ENCODE measurements around the gene ZNF536. TPM values are rescaled to one million over a fixed set of nuclear protein-coding genes. Genes with fewer than 3 reads are reported as not detected.
"Not testable (repeated sequence)": the region's sequence is repeated elsewhere in the genome, so short reads cannot be mapped to it uniquely, and the experiment has no call there.

ZNF536 gene
- total RNA-seq, 4 donors from 2014 or later = 1.00 to 7.1 (median 1.8) TPM

DNA sequence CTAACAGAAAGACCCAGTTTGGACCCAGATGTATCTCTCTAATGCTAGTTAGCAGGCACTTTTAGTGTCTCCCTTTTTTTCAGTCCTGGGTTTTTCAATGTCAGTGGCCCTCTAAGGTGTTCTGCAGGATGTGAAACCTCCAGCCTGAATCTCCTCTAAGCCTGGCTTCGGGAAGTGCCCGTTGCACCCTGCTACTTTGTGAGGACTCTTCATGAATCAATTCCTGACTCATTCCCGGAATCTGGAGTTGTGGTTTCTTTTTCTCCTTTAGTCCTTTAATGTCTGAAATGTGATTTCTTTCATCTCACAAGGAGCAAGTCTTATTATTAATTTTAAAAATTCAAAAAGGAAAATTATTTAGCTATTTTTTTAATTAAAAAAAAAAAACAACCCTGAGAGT lies 116.0 kb downstream of the ZNF536 start:
- no peaks in the 10 kb centered on the region for H3K36me3 ChIP-seq
- no peaks in the 10 kb centered on the region for H3K9me3 ChIP-seq
- intact Hi-C loops (cut with DNase I; ENCODE audit: low total_unique reads) (no loop called here), in situ Hi-C loops (cut with MboI; ENCODE audit: low pct_ligation_motif_present in 1 of 4, low pct_unique_long_range_greater_than_20kb in 1 of 4, low sequenced_read_pairs in 3 of 4) (no loop called here)
- no peak overlapping the region for H3K4me3 ChIP-seq
- no peak overlapping the region for H3K27ac ChIP-seq
- WGBS, 2 donors (ENCODE audit: low coverage in 1 of 2) = 49 to 65% methylated on average over 3 of the region's 3 CpGs
- no peak for DNase-seq
- TF ChIP-seq EP300 (IDR thresholded peaks at IDR 0.05; ENCODE audit: low read depth) (no peak), POLR2A (IDR thresholded peaks at IDR 0.05) (no peak), POLR2AphosphoS5 (IDR thresholded peaks at IDR 0.05) (no peak)
- TF ChIP-seq, protein P1, sequence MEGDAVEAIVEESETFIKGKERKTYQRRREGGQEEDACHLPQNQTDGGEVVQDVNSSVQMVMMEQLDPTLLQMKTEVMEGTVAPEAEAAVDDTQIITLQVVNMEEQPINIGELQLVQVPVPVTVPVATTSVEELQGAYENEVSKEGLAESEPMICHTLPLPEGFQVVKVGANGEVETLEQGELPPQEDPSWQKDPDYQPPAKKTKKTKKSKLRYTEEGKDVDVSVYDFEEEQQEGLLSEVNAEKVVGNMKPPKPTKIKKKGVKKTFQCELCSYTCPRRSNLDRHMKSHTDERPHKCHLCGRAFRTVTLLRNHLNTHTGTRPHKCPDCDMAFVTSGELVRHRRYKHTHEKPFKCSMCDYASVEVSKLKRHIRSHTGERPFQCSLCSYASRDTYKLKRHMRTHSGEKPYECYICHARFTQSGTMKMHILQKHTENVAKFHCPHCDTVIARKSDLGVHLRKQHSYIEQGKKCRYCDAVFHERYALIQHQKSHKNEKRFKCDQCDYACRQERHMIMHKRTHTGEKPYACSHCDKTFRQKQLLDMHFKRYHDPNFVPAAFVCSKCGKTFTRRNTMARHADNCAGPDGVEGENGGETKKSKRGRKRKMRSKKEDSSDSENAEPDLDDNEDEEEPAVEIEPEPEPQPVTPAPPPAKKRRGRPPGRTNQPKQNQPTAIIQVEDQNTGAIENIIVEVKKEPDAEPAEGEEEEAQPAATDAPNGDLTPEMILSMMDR (IDR thresholded peaks at IDR 0.05) = no peak
- H3K27me3 ChIP-seq = no peaks in the 10 kb centered on the region
- H3K4me1 ChIP-seq = no peaks in the 10 kb centered on the region

DNA sequence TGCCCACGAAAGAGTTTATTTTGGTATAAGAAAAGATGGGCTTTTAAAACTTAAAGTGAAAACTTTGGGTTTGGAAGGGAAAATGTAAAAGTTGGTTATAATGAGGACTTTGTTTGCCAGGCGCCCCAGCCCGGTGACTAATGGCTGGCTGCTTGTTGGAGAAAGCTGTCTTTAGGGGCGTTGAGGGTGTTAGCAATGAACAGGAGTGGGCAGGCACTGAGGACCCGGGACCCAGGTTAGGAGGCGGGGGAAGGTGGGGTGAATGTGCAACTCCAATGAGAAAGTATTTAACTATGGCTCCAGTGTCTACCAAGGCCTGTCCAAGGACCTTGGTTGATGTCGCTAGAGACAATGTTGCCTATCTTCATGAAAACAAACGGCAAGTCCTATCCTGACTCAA lies 118.6 kb downstream of the ZNF536 start:
- in situ Hi-C loops (cut with MboI; ENCODE audit: low pct_ligation_motif_present in 1 of 4, low pct_unique_long_range_greater_than_20kb in 1 of 4, low sequenced_read_pairs in 3 of 4) = no loop called here
- intact Hi-C loops (cut with DNase I; ENCODE audit: low total_unique reads) = no loop called here
- no peaks in the 10 kb centered on the region for H3K36me3 ChIP-seq
- no peak for DNase-seq
- no peak overlapping the region for H3K27ac ChIP-seq
- 86% methylated on average over 8 of the region's 8 CpGs; no CpG with 5 or more reads in 1 of the 2 donors for WGBS, 2 donors (ENCODE audit: low coverage in 1 of 2)
- H3K27me3 ChIP-seq = no peaks in the 10 kb centered on the region
- no peaks in the 10 kb centered on the region for H3K9me3 ChIP-seq
- H3K4me3 ChIP-seq = no peak overlapping the region
- no peak for TF ChIP-seq EP300 (IDR thresholded peaks at IDR 0.05; ENCODE audit: low read depth)
- TF ChIP-seq POLR2A (IDR thresholded peaks at IDR 0.05) = no peak
- TF ChIP-seq, protein P1 (IDR thresholded peaks at IDR 0.05) = no peak
- TF ChIP-seq POLR2AphosphoS5 (IDR thresholded peaks at IDR 0.05) = no peak
- no peaks in the 10 kb centered on the region for H3K4me1 ChIP-seq

GRCh38 chr19:30492586-30493270 lies 120.5 kb downstream of the ZNF536 start:
- WGBS, 2 donors (ENCODE audit: low coverage in 1 of 2) = 51 to 57% methylated on average over 9 to 11 of the region's 11 CpGs
- Histone ChIP-seq H3K9me3 (no peaks in the 10 kb centered on the region), H3K27ac (no peak overlapping the region), H3K4me3 (no peak overlapping the region), H3K27me3 (no peaks in the 10 kb centered on the region), H3K36me3 (no peaks in the 10 kb centered on the region), H3K4me1 (no peaks in the 10 kb centered on the region)
- in situ Hi-C loops (cut with MboI; ENCODE audit: low pct_ligation_motif_present in 1 of 4, low pct_unique_long_range_greater_than_20kb in 1 of 4, low sequenced_read_pairs in 3 of 4) = no loop called here
- TF ChIP-seq POLR2AphosphoS5 (IDR thresholded peaks at IDR 0.05) (no peak), EP300 (IDR thresholded peaks at IDR 0.05; ENCODE audit: low read depth) (no peak), POLR2A (IDR thresholded peaks at IDR 0.05) (no peak)
- TF ChIP-seq, protein P1 (IDR thresholded peaks at IDR 0.05) = no peak
- intact Hi-C loops (cut with DNase I; ENCODE audit: low total_unique reads) = no loop called here
- no peak for DNase-seq

GRCh38 chr19:30497034-30497433 lies 124.8 kb downstream of the ZNF536 start:
- H3K27me3 ChIP-seq = no peaks in the 10 kb centered on the region
- H3K36me3 ChIP-seq = no peaks in the 10 kb centered on the region
- no peak overlapping the region for H3K27ac ChIP-seq
- 60 to 70% methylated on average over 1 to 8 of the region's 8 CpGs for WGBS, 2 donors (ENCODE audit: low coverage in 1 of 2)
- H3K4me3 ChIP-seq = no peak overlapping the region
- no peaks in the 10 kb centered on the region for H3K4me1 ChIP-seq
- no peak for DNase-seq
- TF ChIP-seq, protein P1 (IDR thresholded peaks at IDR 0.05) = no peak
- TF ChIP-seq EP300 (IDR thresholded peaks at IDR 0.05; ENCODE audit: low read depth) (no peak), POLR2AphosphoS5 (IDR thresholded peaks at IDR 0.05) (no peak), POLR2A (IDR thresholded peaks at IDR 0.05) (no peak)
- intact Hi-C loops (cut with DNase I; ENCODE audit: low total_unique reads) = no loop called here
- in situ Hi-C loops (cut with MboI; ENCODE audit: low pct_ligation_motif_present in 1 of 4, low pct_unique_long_range_greater_than_20kb in 1 of 4, low sequenced_read_pairs in 3 of 4) = no loop called here
- no peaks in the 10 kb centered on the region for H3K9me3 ChIP-seq

GRCh38 chr19:30498085-30498484 lies 125.9 kb downstream of the ZNF536 start:
- WGBS, 2 donors (ENCODE audit: low coverage in 1 of 2) = 63 to 83% methylated on average over 2 to 3 of the region's 3 CpGs
- H3K27ac ChIP-seq; H3K4me1 ChIP-seq; H3K4me3 ChIP-seq; H3K9me3 ChIP-seq; DNase-seq; H3K36me3 ChIP-seq; intact Hi-C loops (cut with DNase I; ENCODE audit: low total_unique reads); H3K27me3 ChIP-seq; in situ Hi-C loops (cut with MboI; ENCODE audit: low pct_ligation_motif_present in 1 of 4, low pct_unique_long_range_greater_than_20kb in 1 of 4, low sequenced_read_pairs in 3 of 4): not testable (repeated sequence)
